Fibroblast of the aortic adventitia (primary cell): Measurements from ENCODE around the gene MED12L. TPM values are rescaled to one million over a fixed set of nuclear protein-coding genes. Genes with fewer than 3 reads are reported as not detected.

Source experiments
- DNase-seq: peaks from one replicate; pipeline ENCODE4 v3.0.0-alpha.2; 2010; ENCODE audit warnings: low read depth
- H3K4me3 ChIP-seq: 2 replicates; pipeline ENCODE4 v1.5.1; 2011; ENCODE audit warnings: low read depth, mild to moderate bottlenecking, control low read depth, low read length, moderate library complexity
- total RNA-seq: library from RNA; depleted of rRNA; stranded (reverse); fragments of >200 nt; gene quantifications from 2 replicates; pipeline ENCODE4 v1.2.3, GENCODE V29; 2012; ENCODE audit warnings: low replicate concordance
- TF ChIP-seq, protein P1 (sequence below): IDR thresholded peaks from 2 replicates; pipeline ENCODE4 v1.5.1; 2011; ENCODE audit warnings: mild to moderate bottlenecking, low read length, control low read depth, inconsistent platforms; ENCODE audit not compliant: insufficient read depth

Gene MED12L
- total RNA-seq, 1 donor: 0.72 TPM

DNA sequence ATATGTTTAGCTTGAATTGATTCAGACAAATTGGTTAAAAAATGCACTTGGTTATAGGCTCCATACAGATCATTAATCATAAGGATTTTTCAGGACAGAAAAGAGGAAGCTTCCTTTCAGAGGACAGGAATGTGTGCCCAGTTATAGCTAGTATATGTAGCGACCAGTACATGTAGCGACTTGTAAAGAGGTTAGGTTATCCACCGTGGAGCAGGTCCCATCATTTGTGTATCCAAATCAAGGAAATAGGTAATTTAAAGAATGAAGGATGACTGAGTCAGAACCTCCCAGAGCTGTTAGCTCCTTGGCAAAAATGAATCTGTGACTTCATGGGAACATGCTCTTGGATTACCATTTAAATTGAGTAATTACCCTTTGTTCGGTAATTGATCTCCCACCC lies 314.9 kb downstream of the MED12L start:
- TF ChIP-seq, protein P1, sequence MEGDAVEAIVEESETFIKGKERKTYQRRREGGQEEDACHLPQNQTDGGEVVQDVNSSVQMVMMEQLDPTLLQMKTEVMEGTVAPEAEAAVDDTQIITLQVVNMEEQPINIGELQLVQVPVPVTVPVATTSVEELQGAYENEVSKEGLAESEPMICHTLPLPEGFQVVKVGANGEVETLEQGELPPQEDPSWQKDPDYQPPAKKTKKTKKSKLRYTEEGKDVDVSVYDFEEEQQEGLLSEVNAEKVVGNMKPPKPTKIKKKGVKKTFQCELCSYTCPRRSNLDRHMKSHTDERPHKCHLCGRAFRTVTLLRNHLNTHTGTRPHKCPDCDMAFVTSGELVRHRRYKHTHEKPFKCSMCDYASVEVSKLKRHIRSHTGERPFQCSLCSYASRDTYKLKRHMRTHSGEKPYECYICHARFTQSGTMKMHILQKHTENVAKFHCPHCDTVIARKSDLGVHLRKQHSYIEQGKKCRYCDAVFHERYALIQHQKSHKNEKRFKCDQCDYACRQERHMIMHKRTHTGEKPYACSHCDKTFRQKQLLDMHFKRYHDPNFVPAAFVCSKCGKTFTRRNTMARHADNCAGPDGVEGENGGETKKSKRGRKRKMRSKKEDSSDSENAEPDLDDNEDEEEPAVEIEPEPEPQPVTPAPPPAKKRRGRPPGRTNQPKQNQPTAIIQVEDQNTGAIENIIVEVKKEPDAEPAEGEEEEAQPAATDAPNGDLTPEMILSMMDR: no peak
- H3K4me3 ChIP-seq: no peak overlapping the region
- DNase-seq: no peak

DNA sequence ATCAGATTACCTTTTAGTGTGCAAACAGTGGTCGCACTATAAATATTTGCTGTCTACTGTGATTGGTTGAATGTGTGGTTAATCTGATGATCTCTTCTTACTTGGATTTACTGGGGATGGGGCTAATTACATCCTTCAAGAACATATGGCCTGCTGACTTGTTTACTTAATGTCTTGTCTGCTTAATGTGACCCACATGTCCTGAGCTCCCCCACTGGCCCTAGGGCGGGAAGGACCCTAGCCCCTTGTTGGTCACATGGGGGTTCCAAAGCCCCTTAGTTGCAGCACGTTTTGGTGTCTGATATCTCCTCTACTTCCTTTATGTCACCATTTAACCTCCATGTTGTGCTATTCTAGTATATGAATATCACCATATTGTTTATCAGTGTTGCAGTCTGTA lies 316.9 kb downstream of the MED12L start:
- TF ChIP-seq, protein P1: no peak
- H3K4me3 ChIP-seq: no peak overlapping the region
- DNase-seq: no peak

DNA sequence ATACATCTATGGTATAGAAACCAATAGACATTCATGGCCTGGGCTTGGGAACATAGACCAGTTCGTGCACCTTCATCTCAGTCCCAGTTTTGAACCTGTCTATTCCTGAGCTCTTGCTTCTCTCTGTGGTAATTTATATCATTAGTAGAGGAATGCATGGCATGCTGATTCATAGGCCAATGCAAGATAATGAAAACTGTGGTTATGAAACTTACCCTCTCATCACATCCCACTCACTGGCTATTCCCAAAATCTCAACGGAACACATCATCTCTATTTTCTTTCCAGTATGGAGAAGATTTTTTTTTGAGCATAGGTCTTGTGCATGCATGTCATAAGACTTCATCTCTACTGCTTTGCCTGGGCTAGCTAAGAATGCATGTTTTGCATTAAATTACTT lies 317.8 kb downstream of the MED12L start:
- no peak overlapping the region for H3K4me3 ChIP-seq
- peak; percentile 84 for DNase-seq
- TF ChIP-seq, protein P1: no peak

DNA sequence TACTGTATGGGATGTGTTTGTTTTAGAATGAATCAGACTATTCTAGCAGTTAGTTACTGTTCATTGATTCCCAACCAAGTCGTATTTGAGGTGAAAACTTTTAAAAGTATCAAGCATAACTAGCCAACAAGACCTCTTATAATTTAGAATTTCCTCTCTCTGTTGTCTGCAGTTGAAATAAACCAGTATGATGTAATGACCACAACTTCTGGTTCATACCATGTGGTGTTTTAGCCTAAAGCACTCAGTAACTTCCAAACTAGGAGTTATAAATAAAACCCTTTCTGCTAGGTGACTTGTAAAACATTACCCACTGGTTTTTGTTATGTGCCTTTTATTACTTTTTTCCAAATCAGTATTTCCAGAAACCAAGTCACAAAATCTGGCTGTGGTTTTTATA lies 318.9 kb downstream of the MED12L start:
- TF ChIP-seq, protein P1: no peak

DNA sequence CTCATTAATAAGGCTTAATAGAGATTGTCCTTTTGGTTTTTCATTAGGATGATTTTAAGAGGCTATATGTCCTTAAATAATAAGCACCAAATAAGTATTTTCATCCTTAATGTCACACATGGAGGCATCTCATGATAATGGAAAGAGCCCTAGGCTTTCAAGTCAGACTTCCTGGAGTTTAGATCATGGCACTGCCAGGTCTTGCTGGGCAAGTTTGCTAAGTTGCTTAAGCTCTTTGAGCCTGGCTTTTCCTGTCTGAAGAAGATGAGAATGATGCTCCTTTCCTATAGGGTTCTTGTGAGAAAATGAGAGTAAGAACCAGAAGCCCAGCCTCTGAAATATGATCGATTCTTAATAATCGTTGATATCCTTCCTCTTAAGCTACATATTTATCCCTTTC lies 322.5 kb downstream of the MED12L start:
- TF ChIP-seq, protein P1: no peak
- DNase-seq: no peak
- H3K4me3 ChIP-seq: no peak overlapping the region

More for the DNA sequence above, 318.9 kb downstream of the MED12L start:
- DNase-seq: peak; percentile 47
- H3K4me3 ChIP-seq: no peak overlapping the region

DNA sequence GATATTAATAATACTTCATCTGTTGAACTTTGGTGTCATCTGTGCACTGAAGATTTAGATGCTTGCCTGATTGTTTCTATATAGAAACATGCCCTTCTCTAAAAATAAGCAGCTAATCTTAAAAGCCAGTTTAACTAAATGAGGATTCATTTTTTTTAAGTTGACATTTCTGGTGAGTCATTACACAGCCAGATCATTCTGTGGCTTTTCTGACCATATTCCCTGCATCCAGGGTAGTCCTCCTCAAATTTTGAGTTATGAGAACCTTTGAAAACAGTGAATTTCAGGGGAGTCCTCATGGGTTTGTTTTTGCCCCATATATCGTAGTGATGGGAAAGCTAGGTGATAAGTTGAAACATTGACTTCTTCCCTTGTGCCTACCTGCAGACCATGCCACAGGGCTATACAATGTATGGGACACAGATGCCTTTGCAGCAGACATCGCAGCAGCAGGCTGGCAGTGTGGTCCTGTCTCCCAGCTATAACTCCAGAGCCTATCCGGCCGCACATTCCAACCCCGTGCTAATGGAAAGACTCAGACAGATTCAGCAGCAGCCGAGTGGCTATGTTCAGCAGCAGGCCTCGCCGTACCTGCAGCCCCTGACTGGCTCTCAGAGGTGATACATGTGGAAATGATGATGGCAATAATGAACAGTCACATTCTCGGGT lies 325.6 kb downstream of the MED12L start:
- TF ChIP-seq, protein P1: no peak
- peak; percentile 45 for DNase-seq

DNA sequence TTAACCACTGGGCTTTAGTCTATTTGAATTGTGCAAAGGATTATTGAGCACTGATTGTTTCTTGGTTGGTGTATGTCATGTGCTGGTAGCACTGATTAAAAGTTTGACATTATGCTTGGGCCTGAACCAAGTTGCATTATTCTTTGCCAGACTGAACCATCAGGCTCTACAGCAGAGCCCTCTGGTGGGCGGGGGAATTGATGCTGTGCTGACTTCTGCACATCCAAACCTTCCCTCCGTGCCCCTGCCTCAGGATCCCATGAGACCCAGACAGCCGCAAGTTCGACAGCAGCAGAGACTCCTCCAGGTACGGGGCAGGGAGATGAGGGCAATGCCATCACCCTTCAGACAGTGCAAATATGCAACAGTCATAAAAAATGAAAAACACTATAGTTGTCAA lies 327.5 kb downstream of the MED12L start:
- DNase-seq: no peak
- TF ChIP-seq, protein P1: no peak
- no peak overlapping the region for H3K4me3 ChIP-seq

More for the DNA sequence above, 325.6 kb downstream of the MED12L start:
- no peak overlapping the region for H3K4me3 ChIP-seq
